ENCODE data around the gene KCNS1. TPM values are rescaled to one million over a fixed set of nuclear protein-coding genes. Genes with fewer than 3 reads are reported as not detected.

Gene KCNS1
- total RNA-seq, 1 donor from 2014 or later, result 0.12 TPM

DNA sequence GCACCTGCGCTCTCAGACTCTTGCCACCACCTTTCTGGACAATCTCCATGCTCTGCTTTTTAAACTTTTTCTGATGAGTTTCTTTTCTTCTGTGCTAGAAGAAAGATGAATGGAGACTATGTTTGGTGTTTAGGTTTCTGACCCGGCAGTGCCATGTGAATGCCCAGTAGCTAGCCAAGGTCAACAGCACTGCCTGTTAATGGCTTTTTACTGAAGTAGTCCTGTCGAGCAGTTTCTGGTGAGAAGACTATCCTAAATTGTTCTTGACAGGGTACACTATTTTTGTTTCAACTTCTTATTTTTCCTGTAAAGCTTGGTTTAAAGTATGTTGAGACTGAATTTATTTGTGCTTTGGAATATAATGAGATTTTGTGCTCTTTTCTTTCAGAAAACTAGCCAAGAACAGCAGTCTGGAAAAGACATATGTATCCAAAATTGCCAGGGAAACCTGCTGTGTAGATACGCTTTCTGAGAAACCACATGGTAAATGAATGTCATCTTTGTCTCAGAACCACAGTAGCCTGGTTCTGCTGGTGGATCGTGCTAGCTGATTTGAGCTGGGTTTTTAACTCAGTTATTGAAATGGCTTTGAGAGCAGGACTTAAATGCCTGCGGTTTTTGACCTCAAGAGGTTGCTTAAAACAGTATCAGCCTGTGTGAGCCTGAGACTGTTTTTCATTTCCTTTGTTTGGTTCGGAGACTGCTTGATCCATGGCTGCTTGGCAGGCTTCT lies 48.1 kb downstream of the KCNS1 start:
- peaks cover 2% of the 10 kb centered on the region for H3K4me1 Mint-ChIP-seq (ENCODE audit: low read depth)
- H3K27me3 Mint-ChIP-seq, result no peaks in the 10 kb centered on the region
- H3K36me3 Mint-ChIP-seq (ENCODE audit: insufficient read depth), result no peaks in the 10 kb centered on the region
- no peak overlapping the region for H3K27ac Mint-ChIP-seq
- DNase-seq (ENCODE audit: low spot score, unreplicated experiment), result no peak
- TF ChIP-seq, protein P1, sequence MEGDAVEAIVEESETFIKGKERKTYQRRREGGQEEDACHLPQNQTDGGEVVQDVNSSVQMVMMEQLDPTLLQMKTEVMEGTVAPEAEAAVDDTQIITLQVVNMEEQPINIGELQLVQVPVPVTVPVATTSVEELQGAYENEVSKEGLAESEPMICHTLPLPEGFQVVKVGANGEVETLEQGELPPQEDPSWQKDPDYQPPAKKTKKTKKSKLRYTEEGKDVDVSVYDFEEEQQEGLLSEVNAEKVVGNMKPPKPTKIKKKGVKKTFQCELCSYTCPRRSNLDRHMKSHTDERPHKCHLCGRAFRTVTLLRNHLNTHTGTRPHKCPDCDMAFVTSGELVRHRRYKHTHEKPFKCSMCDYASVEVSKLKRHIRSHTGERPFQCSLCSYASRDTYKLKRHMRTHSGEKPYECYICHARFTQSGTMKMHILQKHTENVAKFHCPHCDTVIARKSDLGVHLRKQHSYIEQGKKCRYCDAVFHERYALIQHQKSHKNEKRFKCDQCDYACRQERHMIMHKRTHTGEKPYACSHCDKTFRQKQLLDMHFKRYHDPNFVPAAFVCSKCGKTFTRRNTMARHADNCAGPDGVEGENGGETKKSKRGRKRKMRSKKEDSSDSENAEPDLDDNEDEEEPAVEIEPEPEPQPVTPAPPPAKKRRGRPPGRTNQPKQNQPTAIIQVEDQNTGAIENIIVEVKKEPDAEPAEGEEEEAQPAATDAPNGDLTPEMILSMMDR (IDR thresholded peaks at IDR 0.05; ENCODE audit: unreplicated experiment), result no peak
- no peaks in the 10 kb centered on the region for H3K9me3 Mint-ChIP-seq (ENCODE audit: low read depth)
- H3K4me3 Mint-ChIP-seq (ENCODE audit: low read depth), result no peak overlapping the region

DNA sequence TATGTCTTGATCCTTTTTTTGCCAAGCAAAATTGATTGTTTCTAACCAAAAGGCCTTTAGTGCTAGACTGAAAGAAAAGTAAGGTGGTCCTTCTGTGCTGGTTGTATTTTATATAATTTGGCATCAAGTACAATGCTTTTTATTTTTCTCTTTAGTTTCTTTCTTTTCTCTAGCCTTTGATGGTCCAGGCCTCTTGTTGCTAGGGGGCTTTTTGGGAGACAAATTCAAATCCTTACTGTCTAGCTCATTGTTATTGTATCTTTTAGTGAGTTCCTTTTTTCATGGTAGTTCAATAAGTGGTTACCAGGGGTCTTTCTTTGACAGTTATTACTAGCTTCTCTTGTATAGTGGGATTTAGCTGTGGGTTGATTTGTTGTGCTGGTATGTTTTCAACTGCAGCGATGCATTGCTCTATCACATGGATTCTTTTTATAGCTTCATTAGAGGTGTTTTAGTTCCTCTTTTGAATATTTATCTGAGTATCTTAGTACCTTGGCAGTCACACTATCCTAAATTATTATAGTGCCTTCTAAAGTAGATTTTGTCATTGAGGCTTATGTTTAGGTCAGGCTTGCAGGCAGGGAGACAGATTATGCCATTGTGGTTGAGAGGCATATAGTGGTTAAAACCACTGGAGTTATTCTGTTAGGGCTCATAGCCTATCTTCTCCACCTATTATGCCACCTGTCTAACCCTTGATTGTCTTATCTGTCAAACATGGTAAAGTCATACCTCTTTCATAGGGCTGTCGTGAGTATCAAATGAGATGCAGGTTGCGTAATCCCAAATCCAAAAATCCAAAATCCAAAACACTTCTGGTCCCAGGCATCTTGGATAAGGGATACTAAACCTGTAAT lies 49.5 kb downstream of the KCNS1 start:
- Mint-ChIP-seq H3K27ac (no peak overlapping the region), H3K36me3 (ENCODE audit: insufficient read depth) (no peaks in the 10 kb centered on the region), H3K9me3 (ENCODE audit: low read depth) (no peaks in the 10 kb centered on the region), H3K4me3 (ENCODE audit: low read depth) (no peak overlapping the region), H3K27me3 (no peaks in the 10 kb centered on the region), H3K4me1 (ENCODE audit: low read depth) (peaks cover 2% of the 10 kb centered on the region)
- DNase-seq (ENCODE audit: low spot score, unreplicated experiment), result no peak
- TF ChIP-seq, protein P1 (IDR thresholded peaks at IDR 0.05; ENCODE audit: unreplicated experiment), result no peak

DNA sequence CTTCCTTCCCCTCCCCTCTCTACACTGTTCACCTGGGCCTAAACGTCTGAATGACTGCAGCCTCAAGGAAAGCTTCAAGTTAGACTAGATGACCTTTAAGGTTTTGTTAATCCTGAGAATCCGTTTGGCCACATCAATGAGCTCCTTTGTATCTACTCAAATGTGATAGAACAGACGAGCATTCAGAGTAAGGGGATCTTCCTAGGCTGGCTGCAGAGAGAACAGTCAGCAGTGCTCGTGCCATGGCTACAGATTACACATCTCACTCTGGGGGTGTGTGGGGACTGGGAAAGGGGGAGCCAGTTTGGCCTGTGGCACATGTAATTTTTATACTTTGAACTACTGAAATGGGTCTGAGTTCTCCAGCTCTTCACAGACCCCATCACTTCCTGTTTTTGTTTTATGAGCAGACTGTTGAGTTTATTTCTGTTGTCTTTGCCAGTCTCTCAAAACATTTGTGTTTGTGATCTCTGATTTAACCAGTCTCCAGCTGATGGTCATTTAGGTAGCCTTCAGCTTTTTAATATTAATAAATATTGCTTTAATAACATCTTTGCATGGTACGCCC lies 50.9 kb downstream of the KCNS1 start:
- H3K9me3 Mint-ChIP-seq (ENCODE audit: low read depth), result no peaks in the 10 kb centered on the region
- H3K27ac Mint-ChIP-seq, result no peak overlapping the region
- no peak for DNase-seq (ENCODE audit: low spot score, unreplicated experiment)
- no peaks in the 10 kb centered on the region for H3K36me3 Mint-ChIP-seq (ENCODE audit: insufficient read depth)
- TF ChIP-seq, protein P1 (IDR thresholded peaks at IDR 0.05; ENCODE audit: unreplicated experiment), result no peak
- H3K4me1 Mint-ChIP-seq (ENCODE audit: low read depth), result no peaks in the 10 kb centered on the region
- no peak overlapping the region for H3K4me3 Mint-ChIP-seq (ENCODE audit: low read depth)
- H3K27me3 Mint-ChIP-seq, result no peaks in the 10 kb centered on the region

DNA sequence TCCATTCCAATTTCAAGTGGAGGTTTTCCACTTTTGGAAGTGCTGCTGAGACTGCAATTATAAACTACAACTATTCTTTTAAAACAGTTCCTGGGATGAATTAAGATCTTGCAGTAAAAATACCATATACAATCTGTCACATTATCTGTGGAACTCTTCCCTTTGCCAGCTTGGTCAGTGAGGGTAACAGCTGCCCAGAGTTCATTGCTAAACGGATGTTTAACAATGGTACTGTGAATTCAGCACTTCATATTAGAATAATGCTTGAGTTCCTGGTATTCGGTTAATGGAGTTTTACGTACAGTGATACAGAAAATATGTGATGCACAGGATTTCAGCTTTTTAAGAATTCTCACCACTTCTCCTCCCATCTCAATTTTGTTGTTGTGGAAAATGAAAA lies 51.5 kb downstream of the KCNS1 start:
- Mint-ChIP-seq H3K4me1 (ENCODE audit: low read depth) (no peaks in the 10 kb centered on the region), H3K27me3 (no peaks in the 10 kb centered on the region), H3K9me3 (ENCODE audit: low read depth) (no peaks in the 10 kb centered on the region), H3K4me3 (ENCODE audit: low read depth) (no peak overlapping the region), H3K36me3 (ENCODE audit: insufficient read depth) (no peaks in the 10 kb centered on the region), H3K27ac (no peak overlapping the region)
- DNase-seq (ENCODE audit: low spot score, unreplicated experiment), result no peak
- TF ChIP-seq, protein P1 (IDR thresholded peaks at IDR 0.05; ENCODE audit: unreplicated experiment), result no peak

DNA sequence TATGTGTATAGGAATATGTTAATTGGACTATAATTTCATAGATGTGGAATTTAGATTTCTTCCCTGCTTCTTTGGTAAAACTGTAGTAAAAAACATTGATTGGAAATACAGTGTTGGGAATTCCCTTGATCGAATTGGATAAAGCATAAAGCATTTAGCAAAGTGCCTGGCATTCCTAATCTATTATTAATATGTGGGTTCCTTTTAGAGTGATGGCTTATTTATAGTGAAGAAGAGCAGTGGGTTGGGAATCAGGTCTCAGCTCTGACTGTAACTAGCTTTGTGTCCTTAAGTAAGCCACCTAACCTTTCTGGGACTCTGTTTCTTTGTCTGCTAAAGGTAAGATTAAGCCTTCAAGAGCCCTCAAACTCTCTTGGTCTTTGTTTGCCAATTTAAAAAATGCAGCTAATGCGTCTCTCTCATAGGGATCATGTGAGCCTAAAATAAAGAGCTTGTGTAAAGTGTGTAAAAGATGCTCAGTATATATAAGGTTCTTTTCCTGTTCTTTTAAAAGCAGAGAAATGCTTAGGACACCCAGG lies 53.3 kb downstream of the KCNS1 start:
- Mint-ChIP-seq H3K27me3 (no peaks in the 10 kb centered on the region), H3K4me3 (ENCODE audit: low read depth) (no peak overlapping the region), H3K4me1 (ENCODE audit: low read depth) (no peaks in the 10 kb centered on the region), H3K27ac (no peak overlapping the region), H3K9me3 (ENCODE audit: low read depth) (no peaks in the 10 kb centered on the region), H3K36me3 (ENCODE audit: insufficient read depth) (no peaks in the 10 kb centered on the region)
- no peak for DNase-seq (ENCODE audit: low spot score, unreplicated experiment)
- TF ChIP-seq, protein P1 (IDR thresholded peaks at IDR 0.05; ENCODE audit: unreplicated experiment), result no peak

All from progenitor cell of endocrine pancreas (in vitro differentiated cells).